HepG2 (cell line): ENCODE results near the gene SLC25A33. TPM values are rescaled to one million over a fixed set of nuclear protein-coding genes. Genes with fewer than 3 reads are reported as not detected.

Experiments used
- AKNA ChIP-seq: sonication (generic); formaldehyde crosslinking; IDR thresholded peaks from 2 replicates; pipeline ENCODE4 v1.4.0; 2020; ENCODE audit warnings: missing genetic modification reagents, borderline replicate concordance
- ATF2 ChIP-seq: sonication (generic); formaldehyde crosslinking; IDR thresholded peaks from 2 replicates; pipeline ENCODE4 v1.4.0; 2020; ENCODE audit warnings: missing genetic modification reagents
- ATF7 ChIP-seq, 2 experiments: fragments of 450-650 bp in 1 of 2; sonication (generic) in 1 of 2; formaldehyde crosslinking in 1 of 2; IDR thresholded peaks; 2 replicates each; pipeline versions ENCODE4 v1.4.0 to v1.6.1; 2016 to 2020; ENCODE audit warnings: antibody characterized with exemption in 1 of 2, mild to moderate bottlenecking in 1 of 2, missing genetic modification reagents in 1 of 2
- ATF7-NPFF ChIP-seq: sonication (generic); formaldehyde crosslinking; IDR thresholded peaks from 2 replicates; pipeline ENCODE4 v1.8.1; 2023; ENCODE audit warnings: mild to moderate bottlenecking, low read depth, missing genetic modification reagents, moderate library complexity
- BHLHE40 ChIP-seq: IDR thresholded peaks from 2 replicates; pipeline ENCODE4 v1.6.1; 2011; ENCODE audit warnings: low read length, improper control_type of control experiment
- BRD4 ChIP-seq: sonication (generic); formaldehyde crosslinking; IDR thresholded peaks from 2 replicates; pipeline ENCODE4 v1.4.0; 2020; ENCODE audit warnings: missing genetic modification reagents
- FOXO4 ChIP-seq: sonication (generic); formaldehyde crosslinking; conservative IDR thresholded peaks from 2 replicates; pipeline ENCODE4 v1.8.1; 2023; ENCODE audit warnings: missing genetic modification reagents
- HINFP ChIP-seq: sonication (generic); formaldehyde crosslinking; IDR thresholded peaks from 2 replicates; pipeline ENCODE4 v1.4.0; 2020; ENCODE audit warnings: low read depth, mild to moderate bottlenecking, missing genetic modification reagents
- HNRNPL ChIP-seq: fragments of 200-400 bp; formaldehyde crosslinking; IDR thresholded peaks from 2 replicates; pipeline ENCODE4 v1.6.1; 2017; ENCODE audit warnings: mild to moderate bottlenecking, low read depth, low read length
- MAF1 ChIP-seq: sonication (generic); formaldehyde crosslinking; IDR thresholded peaks from 2 replicates; pipeline ENCODE4 v1.5.0; 2020; ENCODE audit warnings: missing genetic modification reagents, borderline replicate concordance
- MAFG ChIP-seq: sonication (generic); formaldehyde crosslinking; IDR thresholded peaks from 2 replicates; pipeline ENCODE4 v1.5.1; 2020; ENCODE audit warnings: mild to moderate bottlenecking, missing genetic modification reagents
- NR2F2 ChIP-seq: IDR thresholded peaks from 2 replicates; pipeline ENCODE4 v1.6.1; 2012; ENCODE audit warnings: low read depth, inconsistent platforms, borderline replicate concordance
- TGIF2 ChIP-seq: IDR thresholded peaks from 2 replicates; pipeline ENCODE4 v1.6.1; 2016; ENCODE audit warnings: control low read depth, missing compliant biosample characterization
- ZNF253 ChIP-seq: sonication (generic); formaldehyde crosslinking; IDR thresholded peaks from 2 replicates; pipeline ENCODE4 v1.8.0; 2022; ENCODE audit warnings: mild to moderate bottlenecking, missing genetic modification reagents, borderline replicate concordance
- ZNF414 ChIP-seq: sonication (generic); formaldehyde crosslinking; IDR thresholded peaks from 2 replicates; pipeline ENCODE4 v1.5.0; 2020; ENCODE audit warnings: missing genetic modification reagents
- ZNF546 ChIP-seq: sonication (generic); formaldehyde crosslinking; conservative IDR thresholded peaks from 2 replicates; pipeline ENCODE4 v1.8.1; 2023; ENCODE audit warnings: mild to moderate bottlenecking, missing genetic modification reagents
- ZNF776 ChIP-seq: sonication (generic); formaldehyde crosslinking; IDR thresholded peaks from 2 replicates; pipeline ENCODE4 v1.4.0; 2020; ENCODE audit warnings: mild to moderate bottlenecking, missing genetic modification reagents
- polyA plus RNA-seq, 8 experiments: library from polyadenylated mRNA; depleted of rRNA in 3 of 8; stranded (reverse) in 7 of 8; unstranded in 1 of 8; fragments of >200 nt; fragmentation: Illumina TruSeq in 4 of 8; extraction: Trizol in 4 of 8; gene quantifications; 2 replicates each; pipeline versions ENCODE4 v1.2.1 to v1.2.3, GENCODE V29; 2011 to 2016; ENCODE audit warnings: low read depth in 4 of 8, missing spikeins in 1 of 8, mixed read lengths in 1 of 8; ENCODE audit not compliant: insufficient read depth in 1 of 8
- total RNA-seq, 5 experiments: library from RNA; depleted of rRNA; stranded (reverse); fragments of >200 nt; fragmentation: Illumina TruSeq; extraction: Trizol; gene quantifications; 2 replicates each; pipeline ENCODE4 v1.2.3, GENCODE V29; 2016; ENCODE audit warnings: low read depth in 1 of 5

The SLC25A33 gene
- total and polyA plus RNA-seq, 2 of the 13 experiments (the other 11 are each of a cell fraction or from before 2014, with no cell fraction given) = 15.4 to 50.3 TPM

- TF ChIP-seq ZNF546 (CRISPR knock-in tag) (no peak), ZNF253 (no peak), ZNF414 (CRISPR knock-in tag) (no peak), BHLHE40 (no peak), ZNF776 (CRISPR knock-in tag) (no peak), AKNA (no peak), FOXO4 (CRISPR knock-in tag) (no peak), MAF1 (CRISPR knock-in tag) (no peak), TGIF2 (CRISPR knock-in tag) (peak; percentile 92), ATF2 (CRISPR knock-in tag) (peak; percentile 91), BRD4 (no peak), MAFG (CRISPR knock-in tag) (no peak), ATF7-NPFF (no peak), HNRNPL (no peak), NR2F2 (peak; percentile 97), ATF7 (IDR thresholded peaks at IDR 0.05) (no peak), ATF7 (CRISPR knock-in tag; IDR thresholded peaks at IDR 0.05) (peak; percentile 54; the same call in 1 of the 2 replicates), HINFP (no peak)
Measured at GRCh38 chr1:9549955-9550546, 10.8 kb downstream of the SLC25A33 start (continued).
